Neural cell (in vitro differentiated cells): ENCODE results near the gene KIF23. TPM values are rescaled to one million over a fixed set of nuclear protein-coding genes. Genes with fewer than 3 reads are reported as not detected.

ENCODE experiments used
- H2AFZ ChIP-seq: fragments of 200-600, 300-800 bp; sonication (generic), shearing (Covaris generic); 2 replicates; pipeline ENCODE4 v1.6.0; 2014; ENCODE audit warnings: low read depth, mild to moderate bottlenecking, antibody characterized with exemption, low read length, moderate library complexity
- H3F3A ChIP-seq: fragments of 200-600 bp; shearing (Covaris generic); 2 replicates; pipeline ENCODE4 v1.6.1; 2016; ENCODE audit warnings: mild to moderate bottlenecking, moderate library complexity, mixed read lengths, antibody characterized with exemption, low read length; ENCODE audit not compliant: insufficient read depth, poor library complexity, severe bottlenecking
- H3K27ac ChIP-seq: fragments of 200-600, 300-800 bp; sonication (generic), shearing (Covaris generic); 2 replicates; pipeline ENCODE4 v1.5.1; 2014; ENCODE audit warnings: mild to moderate bottlenecking, low read length, moderate library complexity
- H3K27me3 ChIP-seq: fragments of 300-800, 200-600 bp; sonication (generic), shearing (Covaris generic); 2 replicates; pipeline ENCODE4 v1.6.0; 2014; ENCODE audit warnings: mild to moderate bottlenecking, low read depth, low read length, moderate library complexity; ENCODE audit not compliant: insufficient read depth
- H3K36me3 ChIP-seq: fragments of 300-800, 200-600 bp; sonication (generic), shearing (Covaris generic); 2 replicates; pipeline ENCODE4 v1.5.1; 2014; ENCODE audit warnings: mild to moderate bottlenecking, antibody characterized with exemption, low read length, moderate library complexity; ENCODE audit not compliant: insufficient read depth
- H3K4me2 ChIP-seq: fragments of 300-800, 200-600 bp; sonication (generic), shearing (Covaris generic); 2 replicates; pipeline ENCODE4 v1.6.0; 2014; ENCODE audit warnings: mild to moderate bottlenecking, low read length
- H3K4me3 ChIP-seq: fragments of 300-800, 200-600 bp; sonication (generic), shearing (Covaris generic); 2 replicates; pipeline ENCODE4 v1.5.1; 2014; ENCODE audit warnings: mild to moderate bottlenecking, low read length, moderate library complexity
- H3K79me2 ChIP-seq: fragments of 200-600 bp; shearing (Covaris generic); replicated peaks from 2 replicates; pipeline ENCODE4 v1.6.0; 2014; ENCODE audit warnings: mild to moderate bottlenecking, low read length, moderate library complexity; ENCODE audit not compliant: insufficient read depth
- H3K9ac ChIP-seq: fragments of 300-800, 200-600 bp; sonication (generic), shearing (Covaris generic); 2 replicates; pipeline ENCODE4 v1.6.1; 2016; ENCODE audit warnings: mild to moderate bottlenecking, low read length, mixed read lengths
- H3K9me2 ChIP-seq: fragments of 200-600 bp; shearing (Covaris generic); 2 replicates; pipeline ENCODE4 v1.6.1; 2016; ENCODE audit warnings: mild to moderate bottlenecking, low read length, mixed read lengths; ENCODE audit not compliant: insufficient read depth
- H3K9me3 ChIP-seq: fragments of 200-600, 300-800 bp; sonication (generic), shearing (Covaris generic); 2 replicates; pipeline ENCODE4 v1.6.1; 2016; ENCODE audit warnings: mild to moderate bottlenecking, mixed run types, low read length, moderate library complexity, mixed read lengths
- H4K20me1 ChIP-seq: fragments of 200-600 bp; shearing (Covaris generic); 2 replicates; pipeline ENCODE4 v1.6.1; 2016; ENCODE audit warnings: mild to moderate bottlenecking, mixed run types; ENCODE audit not compliant: insufficient read depth
- EP300 ChIP-seq: fragments of 450-650 bp; conservative IDR thresholded peaks from 2 replicates; pipeline ENCODE4 v1.6.1; 2014; ENCODE audit warnings: antibody characterized with exemption, mild to moderate bottlenecking, moderate library complexity; ENCODE audit not compliant: poor library complexity, severe bottlenecking
- EZH2 ChIP-seq: fragments of 200-600, 300-800 bp; shearing (Covaris generic), sonication (generic); IDR thresholded peaks from 2 replicates; pipeline ENCODE4 v1.6.1; 2014; ENCODE audit warnings: antibody characterized with exemption, low read length, borderline replicate concordance, mild to moderate bottlenecking; ENCODE audit not compliant: insufficient read depth, poor library complexity, severe bottlenecking
- MXI1 ChIP-seq: fragments of 450-650 bp; conservative IDR thresholded peaks from 2 replicates; pipeline ENCODE4 v1.6.1; 2014; ENCODE audit warnings: antibody characterized with exemption, mild to moderate bottlenecking; ENCODE audit not compliant: poor library complexity, severe bottlenecking
- POLR2AphosphoS5 ChIP-seq: IDR thresholded peaks from 2 replicates; pipeline ENCODE4 v1.6.1; 2012
- RAD21 ChIP-seq: fragments of 450-650 bp; conservative IDR thresholded peaks from 2 replicates; pipeline ENCODE4 v1.6.1; 2014; ENCODE audit warnings: antibody characterized with exemption, mild to moderate bottlenecking, moderate library complexity
- SMC3 ChIP-seq: fragments of 450-650 bp; conservative IDR thresholded peaks from 2 replicates; pipeline ENCODE4 v1.6.1; 2014; ENCODE audit warnings: antibody characterized with exemption, mild to moderate bottlenecking, moderate library complexity; ENCODE audit not compliant: poor library complexity
- TAF1 ChIP-seq: IDR thresholded peaks from 2 replicates; pipeline ENCODE4 v1.6.1; 2012; ENCODE audit warnings: low read depth
- polyA plus RNA-seq: library from polyadenylated mRNA; depleted of rRNA; stranded (reverse); fragments of >200 nt; gene quantifications from 2 replicates; pipeline ENCODE4 v1.2.3, GENCODE V29; 2014
- TF ChIP-seq, protein P1 (sequence below): fragments of 450-650 bp; IDR thresholded peaks from 2 replicates; pipeline ENCODE4 v1.5.1; 2014; ENCODE audit warnings: antibody characterized with exemption, mild to moderate bottlenecking, moderate library complexity; ENCODE audit not compliant: poor library complexity, severe bottlenecking
- TF ChIP-seq, protein P2 (sequence below): IDR thresholded peaks from 2 replicates; pipeline ENCODE4 v1.6.1; 2012; ENCODE audit warnings: borderline replicate concordance

The KIF23 gene
- polyA plus RNA-seq, 1 donor from 2014 or later, result 1.7 TPM

DNA sequence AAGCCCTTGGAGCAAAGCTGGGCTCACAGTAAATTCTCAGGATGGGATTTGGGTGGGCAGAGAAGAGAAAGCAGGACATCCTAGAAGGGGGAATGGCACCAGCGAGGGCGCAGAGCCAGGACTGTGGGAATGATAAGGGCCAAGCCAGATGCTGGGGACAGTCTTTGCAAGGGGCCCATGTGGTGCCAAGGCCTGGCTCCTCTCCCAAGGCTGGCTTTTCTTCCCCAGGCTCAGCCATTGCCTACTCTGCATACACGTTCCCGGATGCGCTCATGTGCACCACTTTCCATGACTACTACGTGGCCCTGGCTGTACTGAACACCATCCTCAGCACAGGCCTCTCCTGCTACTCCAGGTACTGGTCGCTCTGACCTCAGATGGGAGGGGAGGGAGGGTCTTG, 24.7 kb upstream of the KIF23 start:
- no peak overlapping the region for H3K4me3 ChIP-seq
- H3K9me3 ChIP-seq, result no peaks in the 10 kb centered on the region
- TF ChIP-seq, protein P1, sequence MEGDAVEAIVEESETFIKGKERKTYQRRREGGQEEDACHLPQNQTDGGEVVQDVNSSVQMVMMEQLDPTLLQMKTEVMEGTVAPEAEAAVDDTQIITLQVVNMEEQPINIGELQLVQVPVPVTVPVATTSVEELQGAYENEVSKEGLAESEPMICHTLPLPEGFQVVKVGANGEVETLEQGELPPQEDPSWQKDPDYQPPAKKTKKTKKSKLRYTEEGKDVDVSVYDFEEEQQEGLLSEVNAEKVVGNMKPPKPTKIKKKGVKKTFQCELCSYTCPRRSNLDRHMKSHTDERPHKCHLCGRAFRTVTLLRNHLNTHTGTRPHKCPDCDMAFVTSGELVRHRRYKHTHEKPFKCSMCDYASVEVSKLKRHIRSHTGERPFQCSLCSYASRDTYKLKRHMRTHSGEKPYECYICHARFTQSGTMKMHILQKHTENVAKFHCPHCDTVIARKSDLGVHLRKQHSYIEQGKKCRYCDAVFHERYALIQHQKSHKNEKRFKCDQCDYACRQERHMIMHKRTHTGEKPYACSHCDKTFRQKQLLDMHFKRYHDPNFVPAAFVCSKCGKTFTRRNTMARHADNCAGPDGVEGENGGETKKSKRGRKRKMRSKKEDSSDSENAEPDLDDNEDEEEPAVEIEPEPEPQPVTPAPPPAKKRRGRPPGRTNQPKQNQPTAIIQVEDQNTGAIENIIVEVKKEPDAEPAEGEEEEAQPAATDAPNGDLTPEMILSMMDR, result no peak
- no peak for TF ChIP-seq EP300
- TF ChIP-seq, protein P2, sequence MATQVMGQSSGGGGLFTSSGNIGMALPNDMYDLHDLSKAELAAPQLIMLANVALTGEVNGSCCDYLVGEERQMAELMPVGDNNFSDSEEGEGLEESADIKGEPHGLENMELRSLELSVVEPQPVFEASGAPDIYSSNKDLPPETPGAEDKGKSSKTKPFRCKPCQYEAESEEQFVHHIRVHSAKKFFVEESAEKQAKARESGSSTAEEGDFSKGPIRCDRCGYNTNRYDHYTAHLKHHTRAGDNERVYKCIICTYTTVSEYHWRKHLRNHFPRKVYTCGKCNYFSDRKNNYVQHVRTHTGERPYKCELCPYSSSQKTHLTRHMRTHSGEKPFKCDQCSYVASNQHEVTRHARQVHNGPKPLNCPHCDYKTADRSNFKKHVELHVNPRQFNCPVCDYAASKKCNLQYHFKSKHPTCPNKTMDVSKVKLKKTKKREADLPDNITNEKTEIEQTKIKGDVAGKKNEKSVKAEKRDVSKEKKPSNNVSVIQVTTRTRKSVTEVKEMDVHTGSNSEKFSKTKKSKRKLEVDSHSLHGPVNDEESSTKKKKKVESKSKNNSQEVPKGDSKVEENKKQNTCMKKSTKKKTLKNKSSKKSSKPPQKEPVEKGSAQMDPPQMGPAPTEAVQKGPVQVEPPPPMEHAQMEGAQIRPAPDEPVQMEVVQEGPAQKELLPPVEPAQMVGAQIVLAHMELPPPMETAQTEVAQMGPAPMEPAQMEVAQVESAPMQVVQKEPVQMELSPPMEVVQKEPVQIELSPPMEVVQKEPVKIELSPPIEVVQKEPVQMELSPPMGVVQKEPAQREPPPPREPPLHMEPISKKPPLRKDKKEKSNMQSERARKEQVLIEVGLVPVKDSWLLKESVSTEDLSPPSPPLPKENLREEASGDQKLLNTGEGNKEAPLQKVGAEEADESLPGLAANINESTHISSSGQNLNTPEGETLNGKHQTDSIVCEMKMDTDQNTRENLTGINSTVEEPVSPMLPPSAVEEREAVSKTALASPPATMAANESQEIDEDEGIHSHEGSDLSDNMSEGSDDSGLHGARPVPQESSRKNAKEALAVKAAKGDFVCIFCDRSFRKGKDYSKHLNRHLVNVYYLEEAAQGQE, result no peak
- TF ChIP-seq EZH2, result no peak
- TF ChIP-seq TAF1, result no peak
- TF ChIP-seq SMC3, result no peak
- TF ChIP-seq RAD21, result no peak
- TF ChIP-seq POLR2AphosphoS5, result no peak
- TF ChIP-seq MXI1, result no peak
- H3K27ac ChIP-seq, result no peak overlapping the region
- no peak overlapping the region for H3K4me2 ChIP-seq
- H3K27me3 ChIP-seq, result no peaks in the 10 kb centered on the region
- H3F3A ChIP-seq, result no peaks in the 10 kb centered on the region
- no peak overlapping the region for H2AFZ ChIP-seq
- H3K79me2 ChIP-seq, result no peaks in the 10 kb centered on the region
- no peaks in the 10 kb centered on the region for H3K9me2 ChIP-seq
- H3K9ac ChIP-seq, result no peak overlapping the region
- no peaks in the 10 kb centered on the region for H4K20me1 ChIP-seq
- H3K36me3 ChIP-seq, result no peaks in the 10 kb centered on the region

DNA sequence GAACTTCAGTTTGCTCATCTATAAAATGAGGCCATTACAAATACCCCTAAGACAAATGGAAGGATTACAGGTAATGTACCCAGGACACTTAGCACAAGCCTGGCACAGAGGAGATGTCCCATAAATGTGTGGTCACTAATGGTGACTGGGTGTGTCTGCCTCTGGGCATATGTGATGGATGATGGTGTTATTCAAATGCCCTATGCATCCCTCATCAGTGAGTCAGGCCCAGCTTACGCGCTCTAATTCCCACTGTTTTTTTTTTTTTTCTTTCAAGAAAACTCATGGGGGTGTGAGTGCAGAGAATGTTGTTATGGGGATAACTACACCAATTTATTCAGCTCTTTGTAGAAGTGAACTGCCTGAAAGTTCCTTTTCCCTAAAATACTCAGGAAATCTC, 23.6 kb upstream of the KIF23 start:
- no peak overlapping the region for H3K9ac ChIP-seq
- no peaks in the 10 kb centered on the region for H3K9me2 ChIP-seq
- no peak for TF ChIP-seq MXI1
- no peak for TF ChIP-seq RAD21
- no peak for TF ChIP-seq TAF1
- TF ChIP-seq, protein P2, result no peak
- TF ChIP-seq SMC3, result no peak
- no peak for TF ChIP-seq EP300
- TF ChIP-seq POLR2AphosphoS5, result no peak
- no peak for TF ChIP-seq EZH2
- TF ChIP-seq, protein P1, result no peak
- no peak overlapping the region for H3K4me3 ChIP-seq
- H3F3A ChIP-seq, result no peaks in the 10 kb centered on the region
- H2AFZ ChIP-seq, result no peak overlapping the region
- no peaks in the 10 kb centered on the region for H3K27me3 ChIP-seq
- no peak overlapping the region for H3K27ac ChIP-seq
- no peaks in the 10 kb centered on the region for H4K20me1 ChIP-seq
- no peaks in the 10 kb centered on the region for H3K9me3 ChIP-seq
- no peak overlapping the region for H3K4me2 ChIP-seq
- no peaks in the 10 kb centered on the region for H3K79me2 ChIP-seq
- no peaks in the 10 kb centered on the region for H3K36me3 ChIP-seq
